H1 (cell line): ENCODE results near the gene YIPF1. TPM values are rescaled to one million over a fixed set of nuclear protein-coding genes. Genes with fewer than 3 reads are reported as not detected.

Experiments used
- EP300 ChIP-seq, 2 experiments: IDR thresholded peaks; 1 replicate in 1 of 2; 2 replicates in 1 of 2; pipeline ENCODE4 v1.6.1; 2011 to 2012; ENCODE audit warnings: low read depth in 2 of 2, low read length in 2 of 2, mild to moderate bottlenecking in 2 of 2, borderline replicate concordance in 1 of 2, inconsistent platforms in 1 of 2, moderate library complexity in 1 of 2
- RAD21 ChIP-seq, 2 experiments: IDR thresholded peaks in 1 of 2; conservative IDR thresholded peaks in 1 of 2; 2 replicates each; pipeline ENCODE4 v1.6.1; 2011; ENCODE audit warnings: low read depth in 2 of 2, low read length in 2 of 2, improper control_type of control experiment in 1 of 2, inconsistent platforms in 1 of 2, mild to moderate bottlenecking in 1 of 2, moderate library complexity in 1 of 2
- RXRA ChIP-seq: IDR thresholded peaks from 2 replicates; pipeline ENCODE4 v1.6.1; 2011; ENCODE audit warnings: low read depth, mild to moderate bottlenecking, low read length, moderate library complexity; ENCODE audit not compliant: insufficient read depth
- TAF7 ChIP-seq: optimal IDR thresholded peaks from 2 replicates; pipeline ENCODE3; 2011; ENCODE audit warnings: low read depth, mild to moderate bottlenecking, inconsistent platforms, low read length, moderate library complexity, borderline replicate concordance
- polyA plus RNA-seq, 7 experiments: library from polyadenylated mRNA; depleted of rRNA in 3 of 7; stranded (reverse) in 5 of 7; unstranded in 2 of 7; fragments of >200 nt in 5 of 7; fragments of 200-250 nt in 2 of 7; gene quantifications; 1 replicate in 5 of 7; 2 replicates in 1 of 7; 4 replicates in 1 of 7; pipeline versions ENCODE4 v1.2.1 to v1.2.3, GENCODE V29; 2011 to 2013; ENCODE audit warnings: missing spikeins in 2 of 7, mixed read lengths in 2 of 7
- total RNA-seq: library from RNA; stranded (reverse); fragmentation: NEBNext Ultra II Directional; extraction: Animal tissue kit (Norgen Biotek cat#: 25700); gene quantifications from 2 replicates; pipeline ENCODE4 v1.2.1, GENCODE V29; 2021

Gene YIPF1
- total and polyA plus RNA-seq, 2 of the 8 experiments (the other 6 are each of a cell fraction or from before 2014, with no cell fraction given) = 31.8 to 53.7 TPM

DNA sequence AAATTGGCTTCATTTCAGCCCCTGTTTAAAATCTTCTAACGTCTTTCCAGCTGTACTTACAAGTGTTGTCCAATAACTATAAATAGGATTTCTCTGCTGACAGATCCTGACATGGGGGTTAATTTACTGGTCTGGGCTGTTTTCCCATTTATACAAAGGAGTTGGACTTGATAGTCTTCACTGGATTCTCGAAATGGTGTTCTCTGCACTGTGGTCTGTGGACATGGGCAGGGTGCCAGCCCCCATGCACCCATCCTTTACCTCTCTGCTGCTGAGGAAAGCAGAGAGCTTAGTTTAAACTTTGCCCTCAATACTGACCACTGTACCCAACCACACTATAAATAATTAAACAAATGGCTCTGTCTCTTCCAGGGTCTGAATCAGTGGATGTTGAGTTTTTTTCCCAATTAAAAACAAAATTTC, 9.6 kb upstream of the YIPF1 start (continued):
- no peak for TF ChIP-seq TAF7
- TF ChIP-seq EP300 (IDR thresholded peaks at IDR 0.05; ENCODE audit: borderline replicate concordance in 1 of 2, low read depth in 2 of 2, low read length in 2 of 2) = no peak
- no peak for TF ChIP-seq RXRA
- no peak for TF ChIP-seq RAD21 (IDR thresholded peaks at IDR 0.05 in 1 of 2, conservative IDR thresholded peaks at IDR 0.05 in 1 of 2; ENCODE audit: low read depth in 2 of 2, low read length in 2 of 2)
